Astrocyte of the spinal cord (primary cell): ENCODE data around the gene ICAM5.
"Not testable (repeated sequence)": the region's sequence is repeated elsewhere in the genome, so short reads cannot be mapped to it uniquely, and the experiment has no call there.

Experiments
- DNase-seq: peaks from one replicate; pipeline ENCODE4 v3.0.0; 2011; ENCODE audit warnings: low read depth, low spot score
- H3K4me3 ChIP-seq: 2 replicates; pipeline ENCODE4 v1.5.1; 2011; ENCODE audit warnings: low read depth, mild to moderate bottlenecking, low read length, moderate library complexity
- in situ Hi-C: cut with HindIII; loops from 2 replicates; pipeline ENCODE4 v1.10.0; 2017; ENCODE audit warnings: low sequenced_read_pairs
- TF ChIP-seq, protein P1 (sequence below): IDR thresholded peaks from 2 replicates; pipeline ENCODE4 v1.5.1; 2012; ENCODE audit warnings: low read depth, mild to moderate bottlenecking, low read length, inconsistent platforms

The ICAM5 gene

DNA sequence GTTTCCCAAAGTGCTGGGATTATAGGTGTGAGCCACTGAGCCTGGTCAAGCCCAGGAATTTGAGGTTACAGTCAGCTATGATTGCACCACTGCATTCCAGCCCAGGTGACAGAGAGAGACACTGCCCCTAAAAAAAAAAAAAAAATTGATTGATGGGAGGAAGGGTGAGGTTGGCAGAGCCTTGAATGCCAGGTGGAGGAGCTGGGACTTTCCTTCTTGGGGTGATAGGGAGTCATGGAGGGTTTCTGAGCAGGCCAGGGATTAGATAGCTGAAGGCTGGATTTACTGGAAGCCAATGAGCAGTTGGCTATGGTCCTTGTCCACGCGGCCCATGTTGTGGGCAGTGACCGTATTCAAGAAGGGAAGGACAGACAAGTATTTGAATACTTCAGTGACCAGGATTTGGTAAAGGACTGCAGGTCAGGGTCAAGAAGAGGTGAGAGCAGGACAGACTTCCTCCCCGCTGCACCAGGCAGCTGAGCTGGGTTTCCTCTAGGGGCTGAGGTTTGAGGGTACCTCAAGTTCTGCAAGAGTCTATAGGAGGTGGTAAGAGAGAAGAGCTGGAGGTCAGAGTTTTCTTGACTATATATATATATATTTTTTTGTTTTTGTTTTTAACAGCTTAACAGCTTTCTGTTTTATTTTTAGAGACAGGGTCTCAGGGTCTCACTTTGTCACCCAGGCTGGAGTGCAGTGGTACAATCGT lies 9.9 kb upstream of the ICAM5 start:
- TF ChIP-seq, protein P1, sequence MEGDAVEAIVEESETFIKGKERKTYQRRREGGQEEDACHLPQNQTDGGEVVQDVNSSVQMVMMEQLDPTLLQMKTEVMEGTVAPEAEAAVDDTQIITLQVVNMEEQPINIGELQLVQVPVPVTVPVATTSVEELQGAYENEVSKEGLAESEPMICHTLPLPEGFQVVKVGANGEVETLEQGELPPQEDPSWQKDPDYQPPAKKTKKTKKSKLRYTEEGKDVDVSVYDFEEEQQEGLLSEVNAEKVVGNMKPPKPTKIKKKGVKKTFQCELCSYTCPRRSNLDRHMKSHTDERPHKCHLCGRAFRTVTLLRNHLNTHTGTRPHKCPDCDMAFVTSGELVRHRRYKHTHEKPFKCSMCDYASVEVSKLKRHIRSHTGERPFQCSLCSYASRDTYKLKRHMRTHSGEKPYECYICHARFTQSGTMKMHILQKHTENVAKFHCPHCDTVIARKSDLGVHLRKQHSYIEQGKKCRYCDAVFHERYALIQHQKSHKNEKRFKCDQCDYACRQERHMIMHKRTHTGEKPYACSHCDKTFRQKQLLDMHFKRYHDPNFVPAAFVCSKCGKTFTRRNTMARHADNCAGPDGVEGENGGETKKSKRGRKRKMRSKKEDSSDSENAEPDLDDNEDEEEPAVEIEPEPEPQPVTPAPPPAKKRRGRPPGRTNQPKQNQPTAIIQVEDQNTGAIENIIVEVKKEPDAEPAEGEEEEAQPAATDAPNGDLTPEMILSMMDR = no peak
- no peak for DNase-seq
- in situ Hi-C loops = no loop called here
- H3K4me3 ChIP-seq = no peak overlapping the region

DNA sequence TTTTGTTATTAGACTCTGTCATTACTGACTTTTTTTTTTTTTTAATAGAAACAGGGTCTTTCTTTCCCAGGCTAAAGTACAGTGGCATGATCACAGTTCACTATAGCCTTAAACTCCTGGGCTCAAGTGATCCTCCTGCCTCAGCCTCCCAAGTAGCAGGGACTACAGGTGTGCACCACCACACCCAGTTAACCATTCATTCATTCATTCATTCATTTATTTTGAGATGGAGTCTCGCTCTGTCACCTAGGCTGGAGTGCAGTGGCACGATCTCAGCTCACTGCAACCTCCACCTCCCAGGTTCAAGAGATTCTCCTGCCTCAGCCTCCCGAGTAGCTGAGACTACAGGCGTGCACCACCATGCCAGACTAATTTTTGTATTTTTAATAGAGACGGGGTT lies 7.7 kb upstream of the ICAM5 start:
- in situ Hi-C loops, H3K4me3 ChIP-seq, DNase-seq: not testable (repeated sequence)

DNA sequence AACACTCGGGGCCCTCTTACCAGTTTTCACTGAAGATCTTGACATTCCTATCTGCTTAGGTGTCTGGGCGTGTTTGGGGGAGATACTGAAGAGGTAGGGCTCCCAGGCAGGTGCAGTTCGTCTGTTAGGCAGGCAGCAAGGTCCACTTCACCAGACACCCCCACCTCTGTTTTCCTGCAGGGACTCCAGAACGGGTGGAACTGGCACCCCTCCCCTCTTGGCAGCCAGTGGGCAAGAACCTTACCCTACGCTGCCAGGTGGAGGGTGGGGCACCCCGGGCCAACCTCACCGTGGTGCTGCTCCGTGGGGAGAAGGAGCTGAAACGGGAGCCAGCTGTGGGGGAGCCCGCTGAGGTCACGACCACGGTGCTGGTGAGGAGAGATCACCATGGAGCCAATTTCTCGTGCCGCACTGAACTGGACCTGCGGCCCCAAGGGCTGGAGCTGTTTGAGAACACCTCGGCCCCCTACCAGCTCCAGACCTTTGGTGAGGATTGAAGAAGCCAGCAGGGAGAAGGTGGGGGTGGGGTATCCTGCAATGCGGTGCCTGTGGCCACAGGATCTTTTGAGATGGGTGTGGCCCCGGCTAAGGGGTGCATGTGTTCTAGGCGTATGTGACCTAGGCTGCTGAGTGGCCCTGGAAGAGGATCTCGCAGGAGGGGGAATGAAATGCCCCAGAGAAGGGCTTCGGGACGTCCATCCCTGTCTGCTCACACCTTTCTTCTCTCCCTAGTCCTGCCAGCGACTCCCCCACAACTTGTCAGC lies 6.3 kb upstream of the ICAM5 start:
- in situ Hi-C loops = no loop called here
- TF ChIP-seq, protein P1 = no peak
- no peak overlapping the region for H3K4me3 ChIP-seq
- no peak for DNase-seq

DNA sequence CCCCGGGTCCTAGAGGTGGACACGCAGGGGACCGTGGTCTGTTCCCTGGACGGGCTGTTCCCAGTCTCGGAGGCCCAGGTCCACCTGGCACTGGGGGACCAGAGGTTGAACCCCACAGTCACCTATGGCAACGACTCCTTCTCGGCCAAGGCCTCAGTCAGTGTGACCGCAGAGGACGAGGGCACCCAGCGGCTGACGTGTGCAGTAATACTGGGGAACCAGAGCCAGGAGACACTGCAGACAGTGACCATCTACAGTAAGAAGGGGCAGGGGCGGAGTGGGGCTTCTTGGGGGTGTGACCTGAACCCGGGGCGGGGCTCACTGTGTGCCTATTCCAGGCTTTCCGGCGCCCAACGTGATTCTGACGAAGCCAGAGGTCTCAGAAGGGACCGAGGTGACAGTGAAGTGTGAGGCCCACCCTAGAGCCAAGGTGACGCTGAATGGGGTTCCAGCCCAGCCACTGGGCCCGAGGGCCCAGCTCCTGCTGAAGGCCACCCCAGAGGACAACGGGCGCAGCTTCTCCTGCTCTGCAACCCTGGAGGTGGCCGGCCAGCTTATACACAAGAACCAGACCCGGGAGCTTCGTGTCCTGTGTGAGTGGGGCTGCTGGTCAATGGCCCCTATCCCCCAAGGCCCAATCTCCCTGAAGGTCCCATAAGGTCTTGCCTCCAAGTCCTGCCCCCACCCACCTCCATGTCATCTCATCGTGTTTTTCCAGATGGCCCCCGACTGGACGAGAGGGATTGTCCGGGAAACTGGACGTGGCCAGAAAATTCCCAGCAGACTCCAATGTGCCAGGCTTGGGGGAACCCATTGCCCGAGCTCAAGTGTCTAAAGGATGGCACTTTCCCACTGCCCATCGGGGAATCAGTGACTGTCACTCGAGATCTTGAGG lies 5.4 kb upstream of the ICAM5 start:
- DNase-seq = no peak
- H3K4me3 ChIP-seq = no peak overlapping the region
- TF ChIP-seq, protein P1 = no peak
- in situ Hi-C loops = no loop called here

DNA sequence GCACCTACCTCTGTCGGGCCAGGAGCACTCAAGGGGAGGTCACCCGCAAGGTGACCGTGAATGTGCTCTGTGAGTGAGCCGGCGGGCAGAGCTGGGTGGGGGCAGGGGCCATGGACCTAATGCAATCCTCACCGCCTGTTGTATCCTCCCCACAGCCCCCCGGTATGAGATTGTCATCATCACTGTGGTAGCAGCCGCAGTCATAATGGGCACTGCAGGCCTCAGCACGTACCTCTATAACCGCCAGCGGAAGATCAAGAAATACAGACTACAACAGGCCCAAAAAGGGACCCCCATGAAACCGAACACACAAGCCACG lies 4.8 kb upstream of the ICAM5 start:
- TF ChIP-seq, protein P1 = no peak
- DNase-seq = no peak
- H3K4me3 ChIP-seq = no peak overlapping the region
- in situ Hi-C loops = no loop called here

DNA sequence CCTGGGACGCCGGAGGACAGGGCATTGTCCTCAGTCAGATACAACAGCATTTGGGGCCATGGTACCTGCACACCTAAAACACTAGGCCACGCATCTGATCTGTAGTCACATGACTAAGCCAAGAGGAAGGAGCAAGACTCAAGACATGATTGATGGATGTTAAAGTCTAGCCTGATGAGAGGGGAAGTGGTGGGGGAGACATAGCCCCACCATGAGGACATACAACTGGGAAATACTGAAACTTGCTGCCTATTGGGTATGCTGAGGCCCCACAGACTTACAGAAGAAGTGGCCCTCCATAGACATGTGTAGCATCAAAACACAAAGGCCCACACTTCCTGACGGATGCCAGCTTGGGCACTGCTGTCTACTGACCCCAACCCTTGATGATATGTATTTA lies 4.4 kb upstream of the ICAM5 start:
- TF ChIP-seq, protein P1 = no peak
- in situ Hi-C loops = no loop called here
- H3K4me3 ChIP-seq = no peak overlapping the region
- no peak for DNase-seq
